ENCODE measurements around the gene ESRRB.
A peak's percentile ranks its signal among the peaks of the same experiment; 100 is the strongest.

Gene ESRRB

GRCh38 chr14:76354310-76354709 is 21.6 kb upstream of the ESRRB start:
- no peak for DNase-seq

GRCh38 chr14:76355771-76356170 is 20.2 kb upstream of the ESRRB start:
- DNase-seq: no peak

GRCh38 chr14:76371066-76371465 is 4.9 kb upstream of the ESRRB start:
- no peak for DNase-seq

GRCh38 chr14:76373456-76373855 is 2.5 kb upstream of the ESRRB start:
- DNase-seq: no peak

GRCh38 chr14:76375484-76375883 is 453 bp upstream of the ESRRB start:
- DNase-seq: no peak

GRCh38 chr14:76376409-76376877 is 506 bp downstream of the ESRRB start:
- DNase-seq: no peak

GRCh38 chr14:76376878-76377734 is 1.2 kb downstream of the ESRRB start:
- no peak for DNase-seq

- no peak for DNase-seq
Measured at GRCh38 chr14:76377735-76378074, 1.8 kb downstream of the ESRRB start.

DNA sequence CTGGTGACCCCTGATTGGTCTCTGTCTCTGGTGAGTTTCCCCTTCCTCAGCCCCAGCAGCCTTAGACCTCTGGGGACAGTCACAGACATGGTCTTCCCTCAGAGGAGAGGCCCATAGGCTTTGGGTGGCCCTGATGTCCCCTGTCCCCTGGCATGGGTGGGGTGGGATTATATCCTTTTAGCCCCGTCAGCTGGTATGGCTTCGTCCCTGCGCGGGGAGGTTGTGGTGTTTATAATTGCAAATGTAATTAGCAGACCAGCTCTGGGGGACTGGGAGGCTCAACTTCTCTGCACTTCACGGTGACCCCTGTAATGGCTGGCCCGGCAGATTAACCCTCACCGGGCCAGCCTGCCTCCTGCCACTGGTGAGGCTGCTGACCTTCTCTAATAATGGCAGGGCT is 5.1 kb downstream of the ESRRB start:
- DNase-seq: no peak

DNA sequence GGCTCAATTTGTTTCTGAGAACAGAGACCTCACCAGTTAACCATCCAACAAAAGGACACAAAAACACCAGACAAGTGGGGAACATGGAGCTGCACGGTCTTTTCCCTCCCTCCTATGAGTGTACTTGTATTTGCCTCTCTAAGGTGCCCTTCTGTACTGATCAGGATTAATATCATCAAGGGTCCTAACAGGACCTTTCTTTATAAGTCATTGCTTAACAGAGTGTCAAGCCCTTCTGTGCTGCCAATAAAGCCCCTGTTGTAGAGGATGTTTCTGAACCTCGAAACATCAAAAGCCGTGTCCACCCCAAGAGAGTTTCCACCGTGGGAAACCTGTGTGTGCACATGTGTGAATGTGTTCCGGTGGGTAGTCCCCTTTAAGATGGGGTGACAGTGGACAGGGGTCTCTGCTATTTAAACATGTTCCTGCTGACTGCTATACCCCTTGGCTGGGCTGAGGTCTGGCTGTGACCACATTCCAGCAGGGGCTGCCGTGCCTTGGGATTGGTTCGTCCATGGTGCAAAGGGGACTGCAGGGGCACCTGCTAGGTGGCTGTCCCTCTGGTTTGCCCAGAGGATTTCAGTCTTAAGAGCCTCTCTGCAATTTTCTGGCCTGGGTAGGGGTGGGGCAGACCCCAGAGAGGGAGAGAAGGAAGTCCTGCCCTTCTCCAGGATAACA is 6.0 kb downstream of the ESRRB start:
- DNase-seq: no peak

DNA sequence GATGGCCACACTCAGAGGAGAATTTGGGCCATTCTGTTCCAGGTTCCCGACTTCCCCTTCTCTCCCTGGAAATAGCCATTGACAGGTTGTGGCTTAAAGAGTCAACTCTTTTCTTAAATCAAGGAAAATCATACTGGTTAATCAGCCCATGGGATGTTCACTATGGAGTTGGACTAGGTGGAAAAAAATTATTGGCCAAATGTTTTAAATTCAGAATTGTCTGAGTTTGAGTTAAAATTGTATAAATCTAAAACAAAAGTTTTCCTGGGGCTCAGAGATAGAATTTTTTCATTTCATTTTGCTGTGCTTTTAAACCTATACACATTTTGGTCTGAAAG is 6.5 kb downstream of the ESRRB start:
- no peak for DNase-seq

DNA sequence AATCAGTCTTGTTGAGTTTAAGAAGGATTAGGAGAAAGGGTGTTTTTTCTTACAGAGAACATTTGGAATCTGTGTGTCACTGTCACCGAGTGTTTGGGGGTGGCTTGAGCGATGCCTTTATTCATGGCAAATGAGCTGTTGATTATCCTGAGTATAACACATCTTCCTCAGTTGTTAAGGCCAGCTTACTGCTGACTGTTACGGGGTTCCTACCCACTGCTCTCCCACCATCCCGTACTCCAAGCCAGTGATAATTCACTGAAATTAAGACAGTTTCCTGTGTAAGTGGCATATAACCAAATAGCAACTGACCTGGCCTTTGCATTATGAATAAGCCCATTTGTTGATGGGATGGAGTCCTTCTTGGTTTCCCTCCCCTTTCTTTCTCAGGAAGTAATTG is 9.5 kb downstream of the ESRRB start:
- DNase-seq: no peak

DNA sequence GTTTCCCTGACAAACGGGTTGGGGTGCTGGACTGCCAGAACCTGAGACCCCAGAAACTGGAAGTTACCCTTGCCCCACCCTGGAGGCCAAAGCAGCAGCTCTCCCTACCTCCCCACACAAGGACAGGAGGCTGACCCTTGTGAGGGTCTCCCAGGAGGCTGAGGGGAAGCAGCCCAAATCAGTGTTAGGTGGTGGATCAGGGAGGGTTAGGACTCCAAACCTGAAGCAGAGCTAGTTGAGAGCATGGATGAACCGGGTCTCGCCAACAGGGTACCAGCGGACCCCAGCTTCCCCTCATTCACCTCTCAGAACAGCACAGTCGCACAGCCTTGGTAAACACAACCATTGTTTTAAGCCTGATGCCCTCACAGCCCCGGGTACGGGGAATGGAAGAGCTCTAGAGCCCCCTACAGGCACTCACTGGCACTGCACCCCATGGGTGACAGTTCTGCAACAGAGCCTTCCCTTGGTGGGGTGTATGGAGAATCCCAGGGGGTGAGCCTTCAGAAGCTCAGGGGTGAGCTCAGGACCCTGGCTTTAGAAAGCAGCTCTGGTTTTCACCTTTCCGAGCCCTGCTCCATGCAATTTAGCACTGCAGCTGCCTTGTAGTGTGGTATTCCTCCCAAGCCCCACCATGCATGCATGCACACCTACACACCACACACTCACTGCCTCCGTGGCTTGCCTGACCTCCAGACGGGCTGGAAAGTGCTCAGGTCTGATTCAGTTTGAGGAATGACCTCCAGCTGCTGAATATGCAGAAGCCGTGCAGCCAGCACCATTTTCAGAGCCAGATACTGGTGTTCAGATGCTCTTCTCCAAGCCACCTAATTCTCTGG is 11.2 kb downstream of the ESRRB start:
- DNase-seq: peak; percentile 10

DNA sequence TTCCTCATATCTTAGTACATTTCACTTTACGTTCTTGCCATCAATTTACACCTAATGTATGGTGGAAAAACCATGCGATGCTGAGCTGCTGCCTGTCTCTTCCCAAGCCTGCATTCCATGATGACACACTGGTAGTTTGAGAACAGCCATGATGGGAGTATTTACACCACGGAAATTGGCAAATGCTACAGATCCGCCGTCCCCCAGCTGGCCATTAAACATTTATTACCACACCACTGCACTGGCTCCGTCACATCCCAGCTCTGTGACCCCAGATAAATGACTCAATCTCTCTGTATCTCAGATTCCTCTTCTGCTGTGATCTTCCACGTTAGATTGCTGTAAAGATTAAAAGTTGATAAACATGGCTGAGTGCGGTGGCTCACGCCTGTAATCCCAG is 13.9 kb downstream of the ESRRB start:
- no peak for DNase-seq

DNA sequence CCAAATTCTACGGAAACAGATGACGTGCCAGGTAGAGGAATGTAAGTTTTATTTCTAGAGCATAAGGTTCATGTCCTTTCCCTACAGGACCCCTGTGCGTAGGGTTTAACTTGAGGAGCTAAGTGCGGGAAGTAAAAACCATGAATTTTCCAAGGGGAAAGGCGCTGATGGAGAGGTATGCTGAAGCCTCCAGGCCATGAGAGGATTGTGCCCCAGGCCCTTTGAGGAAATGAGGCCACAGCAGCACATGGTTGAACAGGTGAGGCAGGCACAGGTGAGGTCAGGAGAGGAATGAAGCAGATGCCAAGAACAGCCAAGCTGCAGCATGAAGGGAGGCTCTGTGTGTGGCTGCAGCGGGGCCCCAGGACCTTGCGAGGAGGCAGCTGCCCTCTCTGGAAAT is 14.7 kb downstream of the ESRRB start:
- DNase-seq: no peak

GRCh38 chr14:76391981-76392690 is 16.2 kb downstream of the ESRRB start:
- DNase-seq: no peak

- DNase-seq: no peak
Measured at GRCh38 chr14:76394569-76394968, 18.6 kb downstream of the ESRRB start.

DNA sequence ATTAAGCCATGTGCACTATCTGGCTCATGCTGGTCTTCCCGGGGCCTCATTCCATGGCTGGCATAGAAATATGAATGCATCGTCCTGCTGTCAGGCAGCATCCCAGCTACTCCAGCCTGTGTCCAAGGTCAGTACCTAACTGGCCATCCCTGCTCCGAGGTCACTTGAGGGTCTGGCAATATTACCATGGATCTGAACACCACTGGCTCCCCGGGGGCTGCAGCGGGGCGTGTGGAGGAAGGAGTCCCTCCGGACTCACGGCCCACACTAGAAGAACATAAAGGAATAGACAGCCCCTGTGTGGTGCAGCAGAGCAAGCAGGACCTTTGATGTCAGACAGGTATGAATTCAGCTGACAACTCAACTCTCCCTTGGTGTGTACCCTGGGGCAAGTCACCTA is 19.2 kb downstream of the ESRRB start:
- no peak for DNase-seq

GRCh38 chr14:76396714-76397187 is 20.8 kb downstream of the ESRRB start:
- DNase-seq: no peak

DNA sequence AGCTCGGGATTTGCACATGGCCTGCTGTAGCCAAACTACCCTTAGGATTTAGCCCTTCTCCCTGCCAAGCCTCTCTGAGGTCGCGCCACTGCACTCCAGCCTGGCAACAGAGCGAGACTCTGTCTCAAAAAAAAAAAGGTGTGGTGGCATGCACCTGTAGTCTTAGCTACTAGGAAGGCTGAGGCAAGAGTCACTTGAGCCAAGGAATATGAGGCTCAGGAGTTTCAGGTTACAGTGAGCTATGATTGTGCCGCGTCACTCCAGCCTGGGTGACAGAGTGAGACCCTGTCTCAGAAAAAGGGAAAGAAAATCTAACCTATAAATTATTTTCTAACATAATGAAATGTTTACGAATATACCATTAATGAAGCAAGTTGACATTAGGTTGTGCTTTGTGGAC is 29.7 kb downstream of the ESRRB start:
- DNase-seq: no peak

DNA sequence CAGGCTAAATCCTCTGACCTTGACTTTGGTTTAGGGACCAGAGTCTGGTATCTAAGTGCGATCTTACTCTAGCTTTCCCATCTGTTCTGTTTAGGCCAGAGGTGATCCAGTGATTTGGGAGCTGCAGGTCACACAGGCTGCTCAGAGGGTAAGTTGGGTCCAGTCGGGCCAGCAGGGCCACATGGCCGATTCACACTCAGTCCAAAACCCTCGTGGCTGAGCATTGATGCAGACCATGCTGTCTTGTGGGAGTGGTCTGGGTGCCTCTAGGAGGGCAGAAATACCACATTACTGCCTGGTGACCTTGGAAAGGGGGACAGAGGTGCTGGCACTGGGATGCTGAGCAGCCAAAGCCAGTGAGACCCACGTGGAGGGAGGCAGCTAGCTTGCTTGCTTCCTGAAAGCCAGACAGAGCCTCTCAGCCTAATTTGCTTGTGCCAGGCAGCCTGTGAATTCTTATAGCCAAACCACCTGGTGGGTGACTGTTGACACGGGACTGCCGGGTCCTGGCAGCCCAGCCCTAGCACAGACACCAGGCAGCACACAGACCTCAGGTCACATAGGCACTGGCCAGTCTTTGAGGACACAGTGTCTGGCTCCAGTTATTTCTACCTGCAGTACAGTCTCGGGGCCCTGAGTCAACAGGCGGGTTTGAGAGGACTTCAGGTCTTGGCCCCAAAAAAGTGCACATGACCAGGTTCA is 31.7 kb downstream of the ESRRB start:
- no peak for DNase-seq

GRCh38 chr14:76408877-76409276 is 32.9 kb downstream of the ESRRB start:
- DNase-seq: no peak

All from stimulated activated naive CD4-positive, alpha-beta T cell treated with Interleukin-2 at 50 U/mL for 16 hours (primary cell).